ENCODE results near the gene ST6GALNAC3. TPM values are rescaled to one million over a fixed set of nuclear protein-coding genes. Genes with fewer than 3 reads are reported as not detected.

Gene ST6GALNAC3
- total RNA-seq, 1 donor from 2014 or later = 11.0 TPM

DNA sequence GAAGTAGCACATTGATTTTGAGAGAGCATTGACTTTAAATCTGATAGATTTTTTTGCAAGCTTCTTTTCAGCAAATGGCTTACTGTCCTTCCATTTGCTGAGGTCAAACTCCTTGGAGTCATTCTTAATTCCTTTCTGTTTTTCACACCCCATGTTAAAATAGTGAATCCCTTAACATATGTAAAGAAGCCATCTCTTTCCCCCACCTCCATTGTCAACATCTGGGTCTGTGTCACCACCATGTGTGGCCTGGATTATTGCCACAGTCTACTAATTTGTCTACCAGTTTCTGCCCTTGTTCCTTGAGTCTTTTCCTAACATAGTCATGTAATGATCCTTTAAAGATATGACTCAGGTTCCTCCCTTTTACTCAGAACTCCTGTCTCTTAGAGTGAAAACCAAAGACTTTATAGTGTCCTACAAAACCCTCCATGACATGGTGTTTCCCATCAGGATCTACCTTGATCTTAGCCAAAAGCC, 104.7 kb downstream of the ST6GALNAC3 start:
- H3K27ac Mint-ChIP-seq = no peak overlapping the region
- peaks cover 5% of the 10 kb centered on the region for H3K9me3 Mint-ChIP-seq (ENCODE audit: low read depth)
- H3K4me3 Mint-ChIP-seq (ENCODE audit: low read depth) = no peak overlapping the region
- H3K27me3 Mint-ChIP-seq = no peaks in the 10 kb centered on the region
- TF ChIP-seq, protein P1, sequence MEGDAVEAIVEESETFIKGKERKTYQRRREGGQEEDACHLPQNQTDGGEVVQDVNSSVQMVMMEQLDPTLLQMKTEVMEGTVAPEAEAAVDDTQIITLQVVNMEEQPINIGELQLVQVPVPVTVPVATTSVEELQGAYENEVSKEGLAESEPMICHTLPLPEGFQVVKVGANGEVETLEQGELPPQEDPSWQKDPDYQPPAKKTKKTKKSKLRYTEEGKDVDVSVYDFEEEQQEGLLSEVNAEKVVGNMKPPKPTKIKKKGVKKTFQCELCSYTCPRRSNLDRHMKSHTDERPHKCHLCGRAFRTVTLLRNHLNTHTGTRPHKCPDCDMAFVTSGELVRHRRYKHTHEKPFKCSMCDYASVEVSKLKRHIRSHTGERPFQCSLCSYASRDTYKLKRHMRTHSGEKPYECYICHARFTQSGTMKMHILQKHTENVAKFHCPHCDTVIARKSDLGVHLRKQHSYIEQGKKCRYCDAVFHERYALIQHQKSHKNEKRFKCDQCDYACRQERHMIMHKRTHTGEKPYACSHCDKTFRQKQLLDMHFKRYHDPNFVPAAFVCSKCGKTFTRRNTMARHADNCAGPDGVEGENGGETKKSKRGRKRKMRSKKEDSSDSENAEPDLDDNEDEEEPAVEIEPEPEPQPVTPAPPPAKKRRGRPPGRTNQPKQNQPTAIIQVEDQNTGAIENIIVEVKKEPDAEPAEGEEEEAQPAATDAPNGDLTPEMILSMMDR (IDR thresholded peaks at IDR 0.05; ENCODE audit: unreplicated experiment) = no peak
- H3K36me3 Mint-ChIP-seq (ENCODE audit: insufficient read depth) = no peaks in the 10 kb centered on the region
- no peak for DNase-seq (ENCODE audit: low spot score, unreplicated experiment)
- H3K4me1 Mint-ChIP-seq (ENCODE audit: low read depth) = peaks cover 3% of the 10 kb centered on the region

DNA sequence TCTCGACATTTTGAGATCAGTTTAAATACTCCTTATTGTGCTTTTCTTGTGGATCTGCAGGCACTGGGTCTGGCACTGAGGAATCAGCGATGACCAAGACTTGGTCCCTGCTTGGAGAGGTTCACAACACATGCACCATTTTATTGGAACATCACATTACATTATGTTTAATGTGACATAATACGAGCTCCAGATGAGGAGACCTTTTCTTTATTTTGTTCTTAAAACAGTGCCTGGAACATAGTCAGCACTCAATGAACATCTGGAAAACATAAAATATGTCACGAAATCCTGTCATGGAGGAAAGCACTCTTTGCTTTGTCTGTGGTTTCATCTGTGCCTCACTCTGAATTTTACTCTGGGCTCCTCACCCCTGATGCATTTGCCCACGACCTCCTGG, 110.7 kb downstream of the ST6GALNAC3 start:
- H3K36me3 Mint-ChIP-seq (ENCODE audit: insufficient read depth) = no peaks in the 10 kb centered on the region
- H3K27ac Mint-ChIP-seq = no peak overlapping the region
- H3K27me3 Mint-ChIP-seq = no peaks in the 10 kb centered on the region
- no peak overlapping the region for H3K4me3 Mint-ChIP-seq (ENCODE audit: low read depth)
- TF ChIP-seq, protein P1 (IDR thresholded peaks at IDR 0.05; ENCODE audit: unreplicated experiment) = no peak
- no peaks in the 10 kb centered on the region for H3K4me1 Mint-ChIP-seq (ENCODE audit: low read depth)
- peaks cover 5% of the 10 kb centered on the region for H3K9me3 Mint-ChIP-seq (ENCODE audit: low read depth)
- no peak for DNase-seq (ENCODE audit: low spot score, unreplicated experiment)

DNA sequence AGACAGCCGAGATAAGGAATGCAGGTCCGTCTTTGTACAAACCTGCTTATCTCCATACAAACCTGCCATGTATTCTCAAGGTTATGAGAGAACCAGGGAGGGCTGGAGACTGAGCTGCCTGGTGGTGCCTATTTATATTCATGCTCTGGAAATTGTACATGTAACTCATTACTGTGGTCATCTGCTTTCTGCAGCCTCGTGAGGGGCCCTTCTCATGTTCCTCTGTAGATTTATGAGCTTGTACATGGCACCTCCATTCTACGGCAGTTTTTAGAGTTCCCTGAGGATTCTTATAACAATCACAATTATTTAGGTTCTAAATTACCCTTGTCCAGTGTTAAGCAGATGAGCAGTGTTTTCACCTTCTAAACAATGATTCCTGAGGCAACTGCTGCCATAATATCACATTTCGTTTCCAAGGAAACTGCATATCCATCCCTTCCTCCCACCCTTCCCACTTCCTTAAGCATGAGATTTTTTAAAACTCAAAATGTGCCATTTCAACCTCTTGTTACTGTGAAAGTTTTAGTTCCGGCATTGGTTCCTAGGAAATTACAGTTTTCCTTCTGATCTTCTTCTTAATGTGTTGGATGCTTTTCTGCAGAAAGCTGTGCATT, 112.1 kb downstream of the ST6GALNAC3 start:
- H3K27me3 Mint-ChIP-seq = no peaks in the 10 kb centered on the region
- TF ChIP-seq, protein P1 (IDR thresholded peaks at IDR 0.05; ENCODE audit: unreplicated experiment) = no peak
- H3K4me1 Mint-ChIP-seq (ENCODE audit: low read depth) = no peaks in the 10 kb centered on the region
- H3K4me3 Mint-ChIP-seq (ENCODE audit: low read depth) = no peak overlapping the region
- no peak overlapping the region for H3K27ac Mint-ChIP-seq
- no peak for DNase-seq (ENCODE audit: low spot score, unreplicated experiment)
- peaks cover 7% of the 10 kb centered on the region for H3K9me3 Mint-ChIP-seq (ENCODE audit: low read depth)
- no peaks in the 10 kb centered on the region for H3K36me3 Mint-ChIP-seq (ENCODE audit: insufficient read depth)

DNA sequence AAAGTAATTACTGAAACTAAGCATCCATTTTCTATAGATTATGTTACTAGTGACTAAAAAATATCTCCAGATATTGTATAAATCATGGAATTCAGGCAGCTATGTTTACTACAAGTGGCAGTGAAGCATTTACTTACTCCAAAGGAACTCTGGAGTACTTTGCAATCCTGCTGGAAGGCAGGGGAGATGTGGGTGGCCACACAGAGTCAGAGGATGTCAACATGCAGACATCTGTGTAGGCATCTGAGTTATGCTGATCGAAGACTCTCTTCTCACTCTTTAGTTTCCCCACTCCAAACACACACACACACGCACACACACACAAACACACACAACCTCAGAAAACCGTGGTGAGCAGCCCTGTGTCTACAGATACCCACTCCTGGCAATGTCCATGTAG, 112.9 kb downstream of the ST6GALNAC3 start:
- peaks cover 7% of the 10 kb centered on the region for H3K9me3 Mint-ChIP-seq (ENCODE audit: low read depth)
- no peak overlapping the region for H3K4me3 Mint-ChIP-seq (ENCODE audit: low read depth)
- no peaks in the 10 kb centered on the region for H3K4me1 Mint-ChIP-seq (ENCODE audit: low read depth)
- DNase-seq (ENCODE audit: low spot score, unreplicated experiment) = no peak
- H3K27ac Mint-ChIP-seq = no peak overlapping the region
- TF ChIP-seq, protein P1 (IDR thresholded peaks at IDR 0.05; ENCODE audit: unreplicated experiment) = no peak
- H3K27me3 Mint-ChIP-seq = no peaks in the 10 kb centered on the region
- H3K36me3 Mint-ChIP-seq (ENCODE audit: insufficient read depth) = no peaks in the 10 kb centered on the region

DNA sequence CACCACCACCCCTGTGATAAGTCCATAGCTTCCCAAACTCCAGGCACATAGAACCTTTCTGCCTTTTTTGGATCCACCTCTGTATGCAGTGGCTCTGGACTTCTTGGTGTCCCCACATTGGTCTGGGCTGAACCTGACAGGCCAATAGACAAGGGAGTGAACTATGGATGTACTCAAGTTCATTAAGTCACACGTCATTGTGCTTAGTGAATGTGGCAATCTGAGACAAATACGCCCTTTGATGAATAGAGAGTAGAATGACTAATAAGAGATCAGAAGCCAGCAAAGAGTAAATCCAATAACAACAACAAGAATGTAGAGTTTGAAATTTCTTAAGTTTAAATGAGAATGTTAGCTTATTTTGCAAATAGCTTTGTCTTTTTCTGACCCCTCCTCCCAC, 114.8 kb downstream of the ST6GALNAC3 start:
- Mint-ChIP-seq H3K4me3 (ENCODE audit: low read depth) (no peak overlapping the region), H3K36me3 (ENCODE audit: insufficient read depth) (no peaks in the 10 kb centered on the region), H3K4me1 (ENCODE audit: low read depth) (no peaks in the 10 kb centered on the region), H3K27ac (no peak overlapping the region), H3K9me3 (ENCODE audit: low read depth) (peaks cover 7% of the 10 kb centered on the region), H3K27me3 (no peaks in the 10 kb centered on the region)
- DNase-seq (ENCODE audit: low spot score, unreplicated experiment) = no peak
- TF ChIP-seq, protein P1 (IDR thresholded peaks at IDR 0.05; ENCODE audit: unreplicated experiment) = no peak
